ENCODE results near the gene MAPRE3. TPM values are rescaled to one million over a fixed set of nuclear protein-coding genes. Genes with fewer than 3 reads are reported as not detected.

MAPRE3 gene
- total RNA-seq, 1 donor: 3.5 TPM

DNA sequence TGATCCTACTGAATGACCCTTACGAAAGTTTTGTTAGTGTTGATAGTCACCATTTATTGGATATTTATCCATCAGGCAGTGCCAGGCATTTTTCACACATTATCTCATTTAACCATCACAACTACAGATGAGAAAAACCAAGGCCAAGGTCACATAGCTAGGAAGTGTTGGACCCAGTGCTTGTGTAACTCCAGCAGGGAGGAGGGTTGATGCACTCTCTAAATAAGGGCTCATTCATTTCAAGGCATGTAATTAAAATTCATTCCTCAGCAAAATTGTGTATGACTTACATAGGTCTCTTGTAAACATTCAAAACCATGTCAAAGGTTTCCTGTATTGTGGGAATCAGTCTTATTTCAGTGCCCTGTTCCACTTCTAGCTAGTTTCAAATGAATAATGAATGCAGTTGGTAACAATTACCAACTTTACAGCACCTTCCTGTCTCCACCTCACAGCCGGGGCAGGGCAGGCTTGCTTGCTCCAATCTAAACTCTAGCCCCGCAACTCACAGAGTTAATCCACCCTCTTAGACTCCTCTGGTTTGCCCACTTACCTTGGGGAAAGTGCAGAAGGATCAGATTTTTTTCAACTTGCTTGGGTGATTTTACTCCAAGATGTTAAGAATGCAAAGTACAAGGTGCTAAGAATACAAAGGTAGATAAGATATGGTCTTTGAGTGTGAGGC lies 5.8 kb upstream of the MAPRE3 start:
- TF ChIP-seq, protein P1, sequence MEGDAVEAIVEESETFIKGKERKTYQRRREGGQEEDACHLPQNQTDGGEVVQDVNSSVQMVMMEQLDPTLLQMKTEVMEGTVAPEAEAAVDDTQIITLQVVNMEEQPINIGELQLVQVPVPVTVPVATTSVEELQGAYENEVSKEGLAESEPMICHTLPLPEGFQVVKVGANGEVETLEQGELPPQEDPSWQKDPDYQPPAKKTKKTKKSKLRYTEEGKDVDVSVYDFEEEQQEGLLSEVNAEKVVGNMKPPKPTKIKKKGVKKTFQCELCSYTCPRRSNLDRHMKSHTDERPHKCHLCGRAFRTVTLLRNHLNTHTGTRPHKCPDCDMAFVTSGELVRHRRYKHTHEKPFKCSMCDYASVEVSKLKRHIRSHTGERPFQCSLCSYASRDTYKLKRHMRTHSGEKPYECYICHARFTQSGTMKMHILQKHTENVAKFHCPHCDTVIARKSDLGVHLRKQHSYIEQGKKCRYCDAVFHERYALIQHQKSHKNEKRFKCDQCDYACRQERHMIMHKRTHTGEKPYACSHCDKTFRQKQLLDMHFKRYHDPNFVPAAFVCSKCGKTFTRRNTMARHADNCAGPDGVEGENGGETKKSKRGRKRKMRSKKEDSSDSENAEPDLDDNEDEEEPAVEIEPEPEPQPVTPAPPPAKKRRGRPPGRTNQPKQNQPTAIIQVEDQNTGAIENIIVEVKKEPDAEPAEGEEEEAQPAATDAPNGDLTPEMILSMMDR (IDR thresholded peaks at IDR 0.05; ENCODE audit: insufficient read depth, low read depth, low read length): no peak
- no peak overlapping the region for H3K4me3 ChIP-seq (ENCODE audit: low read depth, low read length)
- no peak for DNase-seq (ENCODE audit: low read depth)

DNA sequence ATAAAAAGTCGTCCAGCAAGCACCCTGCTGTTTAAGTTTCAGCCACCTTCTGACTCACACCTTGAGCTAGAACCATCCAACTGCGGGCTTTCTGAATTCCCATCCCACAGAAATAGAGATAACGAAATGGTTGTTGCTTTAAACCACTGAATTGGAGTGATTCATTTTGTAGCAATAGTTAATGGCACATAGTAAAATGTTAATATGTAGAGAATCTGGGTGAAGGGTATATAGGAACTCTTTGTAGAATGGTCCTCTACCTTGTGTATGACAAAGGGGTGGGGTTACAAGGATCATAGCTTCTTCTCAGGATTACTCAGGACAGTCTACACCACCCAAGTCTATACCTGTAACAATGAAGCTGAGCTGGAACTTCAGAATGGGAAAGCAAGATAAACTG lies 2.4 kb upstream of the MAPRE3 start:
- no peak overlapping the region for H3K4me3 ChIP-seq (ENCODE audit: low read depth, low read length)
- TF ChIP-seq, protein P1 (IDR thresholded peaks at IDR 0.05; ENCODE audit: insufficient read depth, low read depth, low read length): no peak
- no peak for DNase-seq (ENCODE audit: low read depth)

DNA sequence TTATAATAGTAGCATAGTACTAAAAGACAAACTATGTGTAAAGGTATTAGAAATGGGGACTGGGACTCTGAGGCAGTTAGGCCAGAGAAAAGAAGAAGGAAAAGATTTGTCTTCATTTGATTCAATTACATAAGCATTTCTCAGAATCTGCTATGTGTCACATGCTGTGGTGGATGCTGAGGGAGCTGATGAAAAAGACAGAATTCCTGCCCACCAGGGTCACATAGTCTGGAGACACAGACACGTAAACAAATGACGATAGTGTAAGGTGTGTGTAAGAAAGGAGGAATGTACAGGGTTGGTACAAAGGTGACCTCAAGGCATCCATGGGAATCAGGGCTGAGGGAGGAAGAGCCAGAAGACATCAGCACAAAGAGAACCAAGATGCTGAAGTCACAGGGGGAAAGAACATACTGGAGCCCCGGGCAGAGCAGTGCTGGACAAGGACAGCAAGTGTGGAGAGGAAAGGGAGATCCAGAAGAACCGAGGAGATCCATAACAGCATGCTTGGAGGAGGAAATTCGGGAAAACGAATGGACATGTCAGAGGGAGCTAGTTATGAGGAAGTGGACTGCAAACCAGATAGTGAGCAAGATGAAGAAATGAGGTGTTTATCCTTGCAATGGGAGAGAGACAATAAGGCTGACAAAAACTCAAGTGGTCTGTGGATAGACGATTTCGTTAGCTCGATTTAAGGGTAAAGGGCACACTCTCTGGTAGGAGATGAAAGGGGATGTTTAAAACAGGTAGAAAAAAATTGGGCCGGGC lies 1.2 kb upstream of the MAPRE3 start:
- TF ChIP-seq, protein P1 (IDR thresholded peaks at IDR 0.05; ENCODE audit: insufficient read depth, low read depth, low read length): no peak
- no peak for DNase-seq (ENCODE audit: low read depth)

DNA sequence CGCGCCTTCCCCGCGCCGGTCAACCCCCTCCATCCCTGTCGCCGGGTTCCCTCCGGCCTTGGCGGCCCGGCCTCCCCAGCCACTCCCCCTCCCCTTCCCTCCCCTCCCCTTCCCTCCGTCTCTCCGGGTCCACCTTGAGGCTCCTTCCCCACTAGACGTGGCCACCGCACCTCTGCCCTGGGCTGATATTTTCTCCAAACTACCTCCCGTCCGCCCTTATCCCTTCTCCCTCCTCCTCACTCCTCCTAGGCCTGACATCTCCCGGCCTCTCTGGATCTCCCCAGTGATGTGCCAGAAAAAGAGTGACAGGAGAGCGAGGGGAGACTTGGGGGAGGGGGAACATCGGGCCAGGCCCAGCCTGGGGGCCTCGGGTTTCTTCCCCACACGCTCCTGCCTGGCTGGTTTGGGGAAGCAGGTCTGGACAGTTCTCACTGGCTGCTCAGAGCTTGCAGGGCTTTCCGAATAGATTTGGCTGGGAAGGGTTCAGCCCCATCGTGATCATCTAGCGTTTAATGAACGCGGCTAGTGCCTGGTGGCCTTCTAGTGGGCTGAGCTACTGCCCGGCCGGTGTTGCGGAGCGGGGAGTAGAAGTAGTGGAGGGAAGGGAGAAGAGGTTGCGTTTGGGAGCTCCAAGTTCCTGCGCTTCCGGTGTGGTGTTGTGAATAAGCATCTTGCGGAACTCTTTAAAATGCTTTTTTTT lies 641 bp downstream of the MAPRE3 start:
- peak; percentile 25 for DNase-seq (ENCODE audit: low read depth)
- TF ChIP-seq, protein P1 (IDR thresholded peaks at IDR 0.05; ENCODE audit: insufficient read depth, low read depth, low read length): no peak
- peak overlapping the region; percentile 79 for H3K4me3 ChIP-seq (ENCODE audit: low read depth, low read length)

More for the DNA sequence above, 1.2 kb upstream of the MAPRE3 start:
- H3K4me3 ChIP-seq (ENCODE audit: low read depth, low read length): no peak overlapping the region

DNA sequence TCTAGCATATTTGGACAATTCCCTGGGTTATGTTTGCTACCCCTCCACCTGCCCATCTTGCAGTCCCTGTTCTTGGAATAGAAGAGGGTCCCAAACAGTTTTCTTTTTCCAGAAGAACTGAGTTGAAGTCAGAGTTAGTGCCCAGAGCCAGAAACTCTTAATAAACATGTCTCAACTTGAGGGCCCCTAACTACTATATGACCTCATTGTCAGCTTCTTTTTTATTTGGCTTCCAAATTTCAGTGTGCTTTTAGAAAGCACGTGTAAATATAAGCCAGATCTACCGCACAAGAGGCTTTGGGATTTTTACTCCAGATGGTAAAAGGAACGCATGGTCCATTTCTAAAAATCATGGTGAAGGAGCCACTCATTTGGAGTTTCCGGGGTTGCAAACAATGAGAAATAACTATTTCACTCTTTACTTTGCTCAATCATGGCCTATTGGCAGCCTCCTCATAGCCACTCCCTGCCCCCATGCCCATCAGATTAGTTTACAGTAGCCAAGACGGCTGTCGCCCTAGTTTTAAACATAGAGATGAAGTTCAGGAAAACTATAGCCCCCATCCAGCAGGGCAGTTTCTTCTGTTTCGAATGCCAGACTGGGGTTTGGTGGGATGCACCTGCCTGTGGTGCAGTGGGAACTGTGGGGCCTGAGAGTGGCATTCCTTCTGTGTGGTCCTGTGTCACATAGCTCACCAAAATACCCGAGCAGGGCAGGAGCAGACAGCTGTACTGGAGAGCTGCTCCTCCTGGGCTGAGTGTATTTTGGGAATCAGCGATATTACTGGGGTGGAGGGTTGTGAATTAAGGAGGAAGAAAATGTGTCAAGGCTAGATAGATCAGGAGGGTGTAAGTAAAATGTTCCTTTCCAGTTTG lies 1.7 kb downstream of the MAPRE3 start:
- no peak for DNase-seq (ENCODE audit: low read depth)
- TF ChIP-seq, protein P1 (IDR thresholded peaks at IDR 0.05; ENCODE audit: insufficient read depth, low read depth, low read length): no peak
- no peak overlapping the region for H3K4me3 ChIP-seq (ENCODE audit: low read depth, low read length)

DNA sequence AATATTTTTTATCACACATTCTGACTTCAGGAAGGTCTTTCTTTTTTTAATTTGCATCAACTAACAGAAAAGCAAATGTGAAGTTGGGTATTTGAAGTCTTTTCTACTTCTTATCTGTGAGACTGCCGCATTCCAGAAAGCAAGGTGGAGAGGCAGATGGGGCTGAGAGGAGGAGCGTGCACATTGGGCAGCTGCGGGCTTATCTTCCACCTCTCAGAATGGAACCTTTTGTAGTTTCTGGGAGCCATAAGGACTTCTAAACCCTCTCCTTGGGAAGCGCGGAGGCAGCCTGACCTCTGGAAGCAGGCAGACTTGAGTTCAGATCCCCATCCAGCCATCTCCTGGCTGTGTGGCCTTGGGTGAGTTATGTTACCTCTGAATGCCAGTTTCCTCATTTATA lies 3.9 kb downstream of the MAPRE3 start:
- DNase-seq (ENCODE audit: low read depth): no peak
- TF ChIP-seq, protein P1 (IDR thresholded peaks at IDR 0.05; ENCODE audit: insufficient read depth, low read depth, low read length): no peak
- H3K4me3 ChIP-seq (ENCODE audit: low read depth, low read length): no peak overlapping the region

All from fibroblast of villous mesenchyme (primary cell).